Parathyroid adenoma (tissue), 2 donors: Measurements from ENCODE around the gene GPR176.
"Not testable (repeated sequence)": the region's sequence is repeated elsewhere in the genome, so short reads cannot be mapped to it uniquely, and the experiment has no call there.

Source experiments
- H2AFZ ChIP-seq: fragments of 300-600 bp; sonication (generic); one replicate; pipeline ENCODE4 v1.7.0; 2017; ENCODE audit warnings: antibody characterized with exemption, mild to moderate bottlenecking
- H3K27ac ChIP-seq: fragments of 300-600 bp; sonication (generic); one replicate; pipeline ENCODE4 v1.7.0; 2017
- H3K27me3 ChIP-seq: fragments of 300-600 bp; sonication (generic); one replicate; pipeline ENCODE4 v1.7.0; 2017; ENCODE audit warnings: low read length; ENCODE audit not compliant: control insufficient read depth, insufficient read depth
- H3K36me3 ChIP-seq: fragments of 300-600 bp; sonication (generic); one replicate; pipeline ENCODE4 v1.7.0; 2017; ENCODE audit warnings: low read length; ENCODE audit not compliant: control insufficient read depth, insufficient read depth
- H3K4me1 ChIP-seq: fragments of 300-600 bp; sonication (generic); one replicate; pipeline ENCODE4 v1.7.0; 2017; ENCODE audit warnings: control low read depth
- H3K4me2 ChIP-seq: fragments of 300-600 bp; sonication (generic); one replicate; pipeline ENCODE4 v1.7.0; 2017; ENCODE audit warnings: low read length
- H3K4me3 ChIP-seq: fragments of 300-600 bp; sonication (generic); one replicate; pipeline ENCODE4 v1.7.0; 2017; ENCODE audit warnings: low read depth, low read length
- H3K79me2 ChIP-seq: fragments of 300-600 bp; sonication (generic); one replicate; pipeline ENCODE4 v1.7.0; 2017; ENCODE audit warnings: control low read depth
- H3K9ac ChIP-seq: fragments of 300-600 bp; sonication (generic); one replicate; pipeline ENCODE4 v1.7.0; 2017; ENCODE audit warnings: mild to moderate bottlenecking
- H3K9me3 ChIP-seq: fragments of 300-600 bp; sonication (generic); one replicate; pipeline ENCODE4 v1.7.0; 2017; ENCODE audit warnings: low read length; ENCODE audit not compliant: control insufficient read depth
- CTCF ChIP-seq: fragments of 300-600 bp; sonication (generic); IDR thresholded peaks from one replicate; pipeline ENCODE4 v1.7.0; 2017; ENCODE audit warnings: antibody characterized with exemption, mild to moderate bottlenecking
- donor health status: primary hyperparathyroidism.

GPR176 gene

DNA sequence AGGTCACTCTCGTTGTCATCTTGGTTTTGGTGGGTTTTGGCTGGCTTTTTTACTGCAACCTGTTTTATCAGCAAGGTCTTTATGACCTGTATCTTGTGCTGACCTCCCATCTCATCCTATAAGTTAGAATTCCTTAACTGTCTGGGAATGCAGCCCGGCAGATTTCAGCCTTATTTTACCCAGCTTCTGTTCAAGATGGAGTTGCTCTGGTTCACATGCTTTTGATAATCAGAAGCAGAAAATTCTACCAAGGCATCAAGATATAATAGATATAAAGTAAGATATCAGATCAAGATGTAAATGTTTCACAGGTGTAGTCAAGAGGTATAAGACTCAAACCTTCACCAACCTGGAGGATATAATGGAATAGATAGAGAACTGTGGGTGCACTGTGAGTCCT, 16.0 kb downstream of the GPR176 start:
- no peak for TF ChIP-seq CTCF
- no peak overlapping the region for H3K27ac ChIP-seq
- no peak overlapping the region for H3K9ac ChIP-seq
- no peaks in the 10 kb centered on the region for H3K79me2 ChIP-seq
- H3K36me3 ChIP-seq = no peaks in the 10 kb centered on the region
- H3K4me2 ChIP-seq = no peak overlapping the region
- H3K4me3 ChIP-seq = no peak overlapping the region
- no peak overlapping the region for H2AFZ ChIP-seq
- no peaks in the 10 kb centered on the region for H3K9me3 ChIP-seq
- H3K4me1 ChIP-seq = no peaks in the 10 kb centered on the region
- no peaks in the 10 kb centered on the region for H3K27me3 ChIP-seq

GRCh38 chr15:39898317-39898716, 21.7 kb downstream of the GPR176 start:
- Histone ChIP-seq H2AFZ (no peak overlapping the region), H3K4me3 (no peak overlapping the region), H3K9ac (no peak overlapping the region), H3K4me1 (no peaks in the 10 kb centered on the region), H3K9me3 (no peaks in the 10 kb centered on the region), H3K27me3 (no peaks in the 10 kb centered on the region), H3K36me3 (no peaks in the 10 kb centered on the region), H3K79me2 (no peaks in the 10 kb centered on the region), H3K4me2 (no peak overlapping the region), H3K27ac (no peak overlapping the region)
- TF ChIP-seq CTCF = no peak

- Histone ChIP-seq H3K27ac (no peak overlapping the region), H3K27me3 (no peaks in the 10 kb centered on the region)
Measured at GRCh38 chr15:39896846-39897245, 23.2 kb downstream of the GPR176 start.

GRCh38 chr15:39896101-39896500, 24.0 kb downstream of the GPR176 start:
- H3K4me3 ChIP-seq = no peak overlapping the region
- no peaks in the 10 kb centered on the region for H3K36me3 ChIP-seq
- no peak overlapping the region for H3K9ac ChIP-seq
- H3K79me2 ChIP-seq = no peaks in the 10 kb centered on the region
- no peak overlapping the region for H3K27ac ChIP-seq
- H3K9me3 ChIP-seq = no peaks in the 10 kb centered on the region
- no peak overlapping the region for H3K4me2 ChIP-seq
- H3K4me1 ChIP-seq = no peaks in the 10 kb centered on the region
- no peak overlapping the region for H2AFZ ChIP-seq
- no peak for TF ChIP-seq CTCF
- H3K27me3 ChIP-seq = no peaks in the 10 kb centered on the region

More at GRCh38 chr15:39896846-39897245, 23.2 kb downstream of the GPR176 start:
- no peaks in the 10 kb centered on the region for H3K36me3 ChIP-seq
- no peaks in the 10 kb centered on the region for H3K79me2 ChIP-seq
- no peak overlapping the region for H3K4me3 ChIP-seq
- TF ChIP-seq CTCF = no peak
- H3K4me1 ChIP-seq = no peaks in the 10 kb centered on the region
- H3K9me3 ChIP-seq = no peaks in the 10 kb centered on the region
- H3K9ac ChIP-seq = no peak overlapping the region
- no peak overlapping the region for H2AFZ ChIP-seq
- no peak overlapping the region for H3K4me2 ChIP-seq

DNA sequence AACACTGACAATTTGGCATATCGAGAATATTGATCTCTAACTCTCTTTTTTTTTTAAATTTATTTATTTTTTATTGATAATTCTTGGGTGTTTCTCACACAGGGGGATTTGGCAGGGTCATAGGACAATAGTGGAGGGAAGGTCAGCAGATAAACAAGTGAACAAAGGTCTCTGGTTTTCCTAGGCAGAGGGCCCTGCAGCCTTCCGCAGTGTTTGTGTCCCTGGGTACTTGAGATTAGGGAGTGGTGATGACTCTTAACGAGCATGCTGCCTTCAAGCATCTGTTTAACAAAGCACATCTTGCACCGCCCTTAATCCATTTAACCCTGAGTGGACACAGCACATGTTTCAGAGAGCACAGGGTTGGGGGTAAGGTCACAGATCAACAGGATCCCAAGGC, 27.0 kb downstream of the GPR176 start:
- not testable (repeated sequence) for H3K79me2 ChIP-seq, H3K27me3 ChIP-seq, H3K36me3 ChIP-seq, H3K4me1 ChIP-seq, H3K9ac ChIP-seq, H3K27ac ChIP-seq, H3K4me2 ChIP-seq, H3K9me3 ChIP-seq, H3K4me3 ChIP-seq, H2AFZ ChIP-seq
